Progenitor cell of endocrine pancreas (in vitro differentiated cells): Measurements from ENCODE around the gene CPLANE2. TPM values are rescaled to one million over a fixed set of nuclear protein-coding genes. Genes with fewer than 3 reads are reported as not detected.

Experiments
- DNase-seq: peaks from one replicate; pipeline ENCODE4 v3.0.0; 2021; ENCODE audit warnings: low spot score; ENCODE audit not compliant: unreplicated experiment
- H3K27ac Mint-ChIP-seq: 2 replicates; pipeline ENCODE4 v1.8.0; 2021; ENCODE audit warnings: mild to moderate bottlenecking, moderate library complexity, mixed read lengths
- H3K27me3 Mint-ChIP-seq: 2 replicates; pipeline ENCODE4 v1.8.0; 2021; ENCODE audit warnings: mixed read lengths
- H3K36me3 Mint-ChIP-seq: 2 replicates; pipeline ENCODE4 v1.8.0; 2022; ENCODE audit warnings: mixed read lengths; ENCODE audit not compliant: insufficient read depth
- H3K4me1 Mint-ChIP-seq: 2 replicates; pipeline ENCODE4 v1.8.0; 2021; ENCODE audit warnings: low read depth, mixed read lengths
- H3K4me3 Mint-ChIP-seq: 2 replicates; pipeline ENCODE4 v1.8.0; 2021; ENCODE audit warnings: low read depth, mild to moderate bottlenecking, moderate library complexity, mixed read lengths
- H3K9me3 Mint-ChIP-seq: 2 replicates; pipeline ENCODE4 v1.8.0; 2021; ENCODE audit warnings: low read depth, mixed read lengths
- total RNA-seq: library from RNA; stranded (reverse); gene quantifications from 2 replicates; pipeline ENCODE4 v1.2.1, GENCODE V29; 2021
- TF ChIP-seq, protein P1 (sequence below): fragments of 200-600 bp; sonication (generic); IDR thresholded peaks from one replicate; pipeline ENCODE4 v1.5.0; 2021; ENCODE audit warnings: antibody characterized with exemption, mild to moderate bottlenecking; ENCODE audit not compliant: unreplicated experiment

The CPLANE2 gene
- total RNA-seq, 1 donor from 2014 or later = 16.5 TPM

GRCh38 chr1:16205891-16206546 is 31.0 kb downstream of the CPLANE2 start:
- Mint-ChIP-seq H3K27me3 (no peaks in the 10 kb centered on the region), H3K36me3 (peaks cover 23% of the 10 kb centered on the region), H3K4me1 (peaks cover 16% of the 10 kb centered on the region), H3K9me3 (no peaks in the 10 kb centered on the region), H3K4me3 (peak overlapping the region; percentile 24), H3K27ac (no peak overlapping the region)
- TF ChIP-seq, protein P1, sequence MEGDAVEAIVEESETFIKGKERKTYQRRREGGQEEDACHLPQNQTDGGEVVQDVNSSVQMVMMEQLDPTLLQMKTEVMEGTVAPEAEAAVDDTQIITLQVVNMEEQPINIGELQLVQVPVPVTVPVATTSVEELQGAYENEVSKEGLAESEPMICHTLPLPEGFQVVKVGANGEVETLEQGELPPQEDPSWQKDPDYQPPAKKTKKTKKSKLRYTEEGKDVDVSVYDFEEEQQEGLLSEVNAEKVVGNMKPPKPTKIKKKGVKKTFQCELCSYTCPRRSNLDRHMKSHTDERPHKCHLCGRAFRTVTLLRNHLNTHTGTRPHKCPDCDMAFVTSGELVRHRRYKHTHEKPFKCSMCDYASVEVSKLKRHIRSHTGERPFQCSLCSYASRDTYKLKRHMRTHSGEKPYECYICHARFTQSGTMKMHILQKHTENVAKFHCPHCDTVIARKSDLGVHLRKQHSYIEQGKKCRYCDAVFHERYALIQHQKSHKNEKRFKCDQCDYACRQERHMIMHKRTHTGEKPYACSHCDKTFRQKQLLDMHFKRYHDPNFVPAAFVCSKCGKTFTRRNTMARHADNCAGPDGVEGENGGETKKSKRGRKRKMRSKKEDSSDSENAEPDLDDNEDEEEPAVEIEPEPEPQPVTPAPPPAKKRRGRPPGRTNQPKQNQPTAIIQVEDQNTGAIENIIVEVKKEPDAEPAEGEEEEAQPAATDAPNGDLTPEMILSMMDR = no peak
- DNase-seq = no peak

DNA sequence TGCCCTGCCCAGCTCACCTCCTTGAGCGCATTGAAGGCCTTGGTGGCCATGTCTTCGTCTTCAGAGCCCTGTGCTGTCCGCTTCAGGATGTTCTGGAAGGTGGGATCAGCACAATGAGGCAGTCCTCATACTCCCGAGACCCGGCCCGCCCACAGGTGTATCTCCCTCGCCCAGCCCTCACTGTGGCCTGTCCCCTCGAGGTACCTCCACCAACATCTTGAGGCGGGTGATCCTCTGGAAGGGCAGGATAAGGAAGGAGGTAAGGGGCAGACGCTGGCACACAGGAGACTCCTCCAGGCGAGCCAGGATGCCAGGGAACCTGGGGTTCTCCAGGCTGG is 31.7 kb downstream of the CPLANE2 start:
- TF ChIP-seq, protein P1 = no peak
- no peak for DNase-seq
- Mint-ChIP-seq H3K27me3 (no peaks in the 10 kb centered on the region), H3K9me3 (no peaks in the 10 kb centered on the region), H3K27ac (no peak overlapping the region), H3K4me1 (peaks cover 9% of the 10 kb centered on the region), H3K4me3 (no peak overlapping the region), H3K36me3 (peaks cover 23% of the 10 kb centered on the region)

DNA sequence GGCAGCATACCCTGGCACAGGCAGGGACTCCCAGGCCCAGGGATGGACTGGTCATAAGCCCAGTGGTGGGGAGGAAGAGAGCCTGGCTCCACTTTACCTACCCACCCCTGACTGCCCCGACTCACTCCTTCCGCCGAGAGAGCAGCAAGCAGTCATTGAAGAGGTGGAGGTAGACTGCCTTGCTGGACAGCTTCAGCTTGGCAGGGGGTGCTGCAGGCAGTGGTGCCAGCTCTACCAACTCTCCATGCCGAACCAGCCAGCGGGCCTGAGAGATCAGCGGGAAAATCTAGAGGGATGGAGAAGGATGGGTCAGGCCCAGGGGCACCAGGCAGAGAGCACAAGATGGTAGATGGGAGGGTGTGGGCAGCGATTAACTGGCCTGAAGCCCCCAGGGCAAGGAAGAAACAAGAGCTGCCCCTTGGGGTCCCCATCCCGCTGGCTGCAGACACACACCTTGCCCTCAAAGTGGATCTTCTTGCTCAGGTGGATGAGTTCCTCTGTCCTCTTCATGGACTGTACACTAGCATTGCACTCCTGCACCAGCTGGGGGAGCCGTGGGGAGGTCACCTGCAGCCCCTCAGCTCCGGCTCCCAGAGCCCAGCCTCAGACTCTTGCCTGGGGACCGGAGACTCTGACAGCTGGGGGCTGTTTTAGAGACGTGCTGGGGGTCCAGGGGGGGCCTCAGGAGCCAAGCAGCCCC is 32.2 kb downstream of the CPLANE2 start:
- no peak overlapping the region for H3K4me3 Mint-ChIP-seq
- no peaks in the 10 kb centered on the region for H3K9me3 Mint-ChIP-seq
- DNase-seq = no peak
- peaks cover 8% of the 10 kb centered on the region for H3K4me1 Mint-ChIP-seq
- H3K27me3 Mint-ChIP-seq = no peaks in the 10 kb centered on the region
- no peak overlapping the region for H3K27ac Mint-ChIP-seq
- TF ChIP-seq, protein P1 = peak; percentile 44
- peaks cover 24% of the 10 kb centered on the region for H3K36me3 Mint-ChIP-seq

DNA sequence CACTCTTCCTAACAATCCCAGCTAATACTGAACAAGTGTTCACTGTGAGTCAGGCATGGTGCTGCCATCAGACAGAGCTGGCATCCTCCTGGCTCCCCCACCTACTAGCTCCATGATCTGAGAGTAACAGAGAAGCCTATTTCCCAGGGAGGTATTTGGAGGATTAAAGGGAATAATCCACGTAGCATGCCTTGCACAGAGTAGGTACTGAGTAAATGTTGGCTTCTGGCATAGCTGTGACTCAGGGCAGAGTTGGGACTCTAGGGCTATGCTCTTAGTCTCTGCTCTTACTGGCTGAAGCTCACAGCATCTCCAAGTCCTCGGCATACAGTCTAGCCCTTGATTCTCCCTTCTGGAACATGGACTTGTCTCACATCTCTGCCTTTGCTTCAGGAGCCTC is 32.8 kb downstream of the CPLANE2 start:
- H3K27ac Mint-ChIP-seq = no peak overlapping the region
- no peak overlapping the region for H3K4me3 Mint-ChIP-seq
- no peak for DNase-seq
- H3K27me3 Mint-ChIP-seq = no peaks in the 10 kb centered on the region
- H3K36me3 Mint-ChIP-seq = peaks cover 22% of the 10 kb centered on the region
- H3K4me1 Mint-ChIP-seq = peaks cover 3% of the 10 kb centered on the region
- TF ChIP-seq, protein P1 = no peak
- no peaks in the 10 kb centered on the region for H3K9me3 Mint-ChIP-seq

DNA sequence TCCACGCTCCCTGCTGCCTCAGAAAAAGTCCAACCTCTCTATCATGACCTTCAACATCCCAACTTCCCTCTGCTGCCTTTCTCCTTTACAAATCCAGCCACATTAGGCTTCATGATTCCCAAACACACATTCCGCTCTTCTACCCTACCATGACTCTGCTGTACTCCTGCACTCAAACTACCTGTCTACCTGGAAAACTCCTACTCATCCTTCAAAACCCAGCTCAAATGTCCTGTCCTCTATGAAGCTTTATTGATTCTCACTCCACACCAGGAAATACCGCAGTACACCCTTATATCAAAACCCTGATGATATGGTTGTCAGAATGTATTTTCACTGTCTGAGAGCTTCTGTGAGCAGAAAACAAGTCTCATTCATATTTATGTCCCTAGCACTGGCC is 33.4 kb downstream of the CPLANE2 start:
- no peak overlapping the region for H3K27ac Mint-ChIP-seq
- no peak for DNase-seq

More for the DNA sequence above, 33.4 kb downstream of the CPLANE2 start:
- Mint-ChIP-seq H3K4me3 (no peak overlapping the region), H3K27me3 (no peaks in the 10 kb centered on the region), H3K9me3 (no peaks in the 10 kb centered on the region), H3K4me1 (peaks cover 3% of the 10 kb centered on the region), H3K36me3 (peaks cover 25% of the 10 kb centered on the region)
- TF ChIP-seq, protein P1 = no peak
